ENCODE results near the gene TNPO2.

- TF ChIP-seq, protein P1, sequence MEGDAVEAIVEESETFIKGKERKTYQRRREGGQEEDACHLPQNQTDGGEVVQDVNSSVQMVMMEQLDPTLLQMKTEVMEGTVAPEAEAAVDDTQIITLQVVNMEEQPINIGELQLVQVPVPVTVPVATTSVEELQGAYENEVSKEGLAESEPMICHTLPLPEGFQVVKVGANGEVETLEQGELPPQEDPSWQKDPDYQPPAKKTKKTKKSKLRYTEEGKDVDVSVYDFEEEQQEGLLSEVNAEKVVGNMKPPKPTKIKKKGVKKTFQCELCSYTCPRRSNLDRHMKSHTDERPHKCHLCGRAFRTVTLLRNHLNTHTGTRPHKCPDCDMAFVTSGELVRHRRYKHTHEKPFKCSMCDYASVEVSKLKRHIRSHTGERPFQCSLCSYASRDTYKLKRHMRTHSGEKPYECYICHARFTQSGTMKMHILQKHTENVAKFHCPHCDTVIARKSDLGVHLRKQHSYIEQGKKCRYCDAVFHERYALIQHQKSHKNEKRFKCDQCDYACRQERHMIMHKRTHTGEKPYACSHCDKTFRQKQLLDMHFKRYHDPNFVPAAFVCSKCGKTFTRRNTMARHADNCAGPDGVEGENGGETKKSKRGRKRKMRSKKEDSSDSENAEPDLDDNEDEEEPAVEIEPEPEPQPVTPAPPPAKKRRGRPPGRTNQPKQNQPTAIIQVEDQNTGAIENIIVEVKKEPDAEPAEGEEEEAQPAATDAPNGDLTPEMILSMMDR (conservative IDR thresholded peaks at IDR 0.05 in 1 of 2, IDR thresholded peaks at IDR 0.05 in 1 of 2; ENCODE audit: low read depth in 1 of 2, low read length in 2 of 2) = no peak
- TF ChIP-seq EZH2 (IDR thresholded peaks at IDR 0.05; ENCODE audit: low read length, missing control alignments) = no peak
These were observed 53.4 kb downstream of the TNPO2 start for GRCh38 chr19:12670159-12670928.
